ENCODE results near the gene TLK1. TPM values are rescaled to one million over a fixed set of nuclear protein-coding genes. Genes with fewer than 3 reads are reported as not detected.

The TLK1 gene
- total and polyA plus RNA-seq, 9 of the 15 experiments (the other 6 are each of a cell fraction or from before 2014, with no cell fraction given) = 20.2 to 101 (median 40.5) TPM

DNA sequence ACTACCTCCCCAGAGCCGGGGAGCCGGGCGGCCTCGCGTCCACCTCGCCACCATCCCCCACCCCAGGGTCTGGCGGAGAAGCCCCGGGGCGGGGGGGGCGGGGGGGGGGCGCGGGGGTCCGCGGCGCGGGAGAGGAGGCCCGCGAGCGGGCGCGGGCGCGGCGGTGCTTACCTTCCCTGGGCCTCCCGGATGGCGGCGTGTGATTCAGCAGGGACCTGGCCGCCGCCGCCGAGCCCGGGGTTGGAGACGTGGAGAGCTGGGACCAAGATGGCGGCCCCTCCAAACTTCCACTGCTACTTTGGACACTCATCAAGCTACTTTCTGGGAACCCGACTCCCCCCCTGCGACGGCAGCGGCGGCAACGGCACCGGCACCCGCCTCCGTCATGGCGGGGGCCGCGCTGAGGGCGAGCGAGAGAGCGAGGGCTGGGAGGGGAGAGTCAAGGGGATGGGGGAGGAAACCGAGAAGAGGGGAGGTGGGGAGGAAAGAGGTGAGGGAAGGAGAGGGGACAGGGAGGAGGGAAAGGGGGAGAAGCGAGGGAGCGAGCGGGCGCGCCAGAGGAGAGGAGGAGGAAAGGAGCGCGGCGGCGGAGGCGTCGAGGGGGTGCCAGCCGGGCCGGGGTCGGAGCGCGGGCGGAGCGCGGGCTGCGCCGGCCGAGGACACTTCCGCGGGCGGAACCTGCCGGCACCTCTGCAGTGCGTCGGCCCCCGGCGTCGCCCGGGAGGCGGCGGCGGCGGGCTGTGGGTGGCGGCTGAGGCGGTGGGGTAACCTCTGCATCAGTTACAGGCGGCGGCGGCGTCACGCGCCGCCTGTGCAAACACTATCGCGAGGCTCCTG lies at the start of gene TLK1 (continued):
- TF ChIP-seq, protein P1, sequence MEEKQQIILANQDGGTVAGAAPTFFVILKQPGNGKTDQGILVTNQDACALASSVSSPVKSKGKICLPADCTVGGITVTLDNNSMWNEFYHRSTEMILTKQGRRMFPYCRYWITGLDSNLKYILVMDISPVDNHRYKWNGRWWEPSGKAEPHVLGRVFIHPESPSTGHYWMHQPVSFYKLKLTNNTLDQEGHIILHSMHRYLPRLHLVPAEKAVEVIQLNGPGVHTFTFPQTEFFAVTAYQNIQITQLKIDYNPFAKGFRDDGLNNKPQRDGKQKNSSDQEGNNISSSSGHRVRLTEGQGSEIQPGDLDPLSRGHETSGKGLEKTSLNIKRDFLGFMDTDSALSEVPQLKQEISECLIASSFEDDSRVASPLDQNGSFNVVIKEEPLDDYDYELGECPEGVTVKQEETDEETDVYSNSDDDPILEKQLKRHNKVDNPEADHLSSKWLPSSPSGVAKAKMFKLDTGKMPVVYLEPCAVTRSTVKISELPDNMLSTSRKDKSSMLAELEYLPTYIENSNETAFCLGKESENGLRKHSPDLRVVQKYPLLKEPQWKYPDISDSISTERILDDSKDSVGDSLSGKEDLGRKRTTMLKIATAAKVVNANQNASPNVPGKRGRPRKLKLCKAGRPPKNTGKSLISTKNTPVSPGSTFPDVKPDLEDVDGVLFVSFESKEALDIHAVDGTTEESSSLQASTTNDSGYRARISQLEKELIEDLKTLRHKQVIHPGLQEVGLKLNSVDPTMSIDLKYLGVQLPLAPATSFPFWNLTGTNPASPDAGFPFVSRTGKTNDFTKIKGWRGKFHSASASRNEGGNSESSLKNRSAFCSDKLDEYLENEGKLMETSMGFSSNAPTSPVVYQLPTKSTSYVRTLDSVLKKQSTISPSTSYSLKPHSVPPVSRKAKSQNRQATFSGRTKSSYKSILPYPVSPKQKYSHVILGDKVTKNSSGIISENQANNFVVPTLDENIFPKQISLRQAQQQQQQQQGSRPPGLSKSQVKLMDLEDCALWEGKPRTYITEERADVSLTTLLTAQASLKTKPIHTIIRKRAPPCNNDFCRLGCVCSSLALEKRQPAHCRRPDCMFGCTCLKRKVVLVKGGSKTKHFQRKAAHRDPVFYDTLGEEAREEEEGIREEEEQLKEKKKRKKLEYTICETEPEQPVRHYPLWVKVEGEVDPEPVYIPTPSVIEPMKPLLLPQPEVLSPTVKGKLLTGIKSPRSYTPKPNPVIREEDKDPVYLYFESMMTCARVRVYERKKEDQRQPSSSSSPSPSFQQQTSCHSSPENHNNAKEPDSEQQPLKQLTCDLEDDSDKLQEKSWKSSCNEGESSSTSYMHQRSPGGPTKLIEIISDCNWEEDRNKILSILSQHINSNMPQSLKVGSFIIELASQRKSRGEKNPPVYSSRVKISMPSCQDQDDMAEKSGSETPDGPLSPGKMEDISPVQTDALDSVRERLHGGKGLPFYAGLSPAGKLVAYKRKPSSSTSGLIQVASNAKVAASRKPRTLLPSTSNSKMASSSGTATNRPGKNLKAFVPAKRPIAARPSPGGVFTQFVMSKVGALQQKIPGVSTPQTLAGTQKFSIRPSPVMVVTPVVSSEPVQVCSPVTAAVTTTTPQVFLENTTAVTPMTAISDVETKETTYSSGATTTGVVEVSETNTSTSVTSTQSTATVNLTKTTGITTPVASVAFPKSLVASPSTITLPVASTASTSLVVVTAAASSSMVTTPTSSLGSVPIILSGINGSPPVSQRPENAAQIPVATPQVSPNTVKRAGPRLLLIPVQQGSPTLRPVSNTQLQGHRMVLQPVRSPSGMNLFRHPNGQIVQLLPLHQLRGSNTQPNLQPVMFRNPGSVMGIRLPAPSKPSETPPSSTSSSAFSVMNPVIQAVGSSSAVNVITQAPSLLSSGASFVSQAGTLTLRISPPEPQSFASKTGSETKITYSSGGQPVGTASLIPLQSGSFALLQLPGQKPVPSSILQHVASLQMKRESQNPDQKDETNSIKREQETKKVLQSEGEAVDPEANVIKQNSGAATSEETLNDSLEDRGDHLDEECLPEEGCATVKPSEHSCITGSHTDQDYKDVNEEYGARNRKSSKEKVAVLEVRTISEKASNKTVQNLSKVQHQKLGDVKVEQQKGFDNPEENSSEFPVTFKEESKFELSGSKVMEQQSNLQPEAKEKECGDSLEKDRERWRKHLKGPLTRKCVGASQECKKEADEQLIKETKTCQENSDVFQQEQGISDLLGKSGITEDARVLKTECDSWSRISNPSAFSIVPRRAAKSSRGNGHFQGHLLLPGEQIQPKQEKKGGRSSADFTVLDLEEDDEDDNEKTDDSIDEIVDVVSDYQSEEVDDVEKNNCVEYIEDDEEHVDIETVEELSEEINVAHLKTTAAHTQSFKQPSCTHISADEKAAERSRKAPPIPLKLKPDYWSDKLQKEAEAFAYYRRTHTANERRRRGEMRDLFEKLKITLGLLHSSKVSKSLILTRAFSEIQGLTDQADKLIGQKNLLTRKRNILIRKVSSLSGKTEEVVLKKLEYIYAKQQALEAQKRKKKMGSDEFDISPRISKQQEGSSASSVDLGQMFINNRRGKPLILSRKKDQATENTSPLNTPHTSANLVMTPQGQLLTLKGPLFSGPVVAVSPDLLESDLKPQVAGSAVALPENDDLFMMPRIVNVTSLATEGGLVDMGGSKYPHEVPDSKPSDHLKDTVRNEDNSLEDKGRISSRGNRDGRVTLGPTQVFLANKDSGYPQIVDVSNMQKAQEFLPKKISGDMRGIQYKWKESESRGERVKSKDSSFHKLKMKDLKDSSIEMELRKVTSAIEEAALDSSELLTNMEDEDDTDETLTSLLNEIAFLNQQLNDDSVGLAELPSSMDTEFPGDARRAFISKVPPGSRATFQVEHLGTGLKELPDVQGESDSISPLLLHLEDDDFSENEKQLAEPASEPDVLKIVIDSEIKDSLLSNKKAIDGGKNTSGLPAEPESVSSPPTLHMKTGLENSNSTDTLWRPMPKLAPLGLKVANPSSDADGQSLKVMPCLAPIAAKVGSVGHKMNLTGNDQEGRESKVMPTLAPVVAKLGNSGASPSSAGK (IDR thresholded peaks at IDR 0.05) = no peak
- TF ChIP-seq HINFP (tag; conservative IDR thresholded peaks at IDR 0.05; ENCODE audit: low read depth) (no peak), NBN (IDR thresholded peaks at IDR 0.05; ENCODE audit: low read depth) (peak; percentile 70), RUNX1 (IDR thresholded peaks at IDR 0.05; ENCODE audit: low read depth) (no peak), SIN3B (IDR thresholded peaks at IDR 0.05; ENCODE audit: low read depth) (peak; percentile 73), ZNF3 (CRISPR knock-in tag; IDR thresholded peaks at IDR 0.05) (no peak), HMG20B (CRISPR knock-in tag; IDR thresholded peaks at IDR 0.05) (no peak), ZNF184 (CRISPR knock-in tag; IDR thresholded peaks at IDR 0.05) (no peak), ZNF224 (CRISPR knock-in tag; IDR thresholded peaks at IDR 0.05) (no peak), ELK1 (CRISPR knock-in tag; IDR thresholded peaks at IDR 0.05) (no peak), NUFIP1 (IDR thresholded peaks at IDR 0.05; ENCODE audit: partially characterized antibody) (peak; percentile 84), ATF7 (IDR thresholded peaks at IDR 0.05) (peak; percentile 51; the same call in 1 of the 2 replicates)

Measured in K562 (cell line).